ENCODE results near the gene MIB1.

MIB1 gene

DNA sequence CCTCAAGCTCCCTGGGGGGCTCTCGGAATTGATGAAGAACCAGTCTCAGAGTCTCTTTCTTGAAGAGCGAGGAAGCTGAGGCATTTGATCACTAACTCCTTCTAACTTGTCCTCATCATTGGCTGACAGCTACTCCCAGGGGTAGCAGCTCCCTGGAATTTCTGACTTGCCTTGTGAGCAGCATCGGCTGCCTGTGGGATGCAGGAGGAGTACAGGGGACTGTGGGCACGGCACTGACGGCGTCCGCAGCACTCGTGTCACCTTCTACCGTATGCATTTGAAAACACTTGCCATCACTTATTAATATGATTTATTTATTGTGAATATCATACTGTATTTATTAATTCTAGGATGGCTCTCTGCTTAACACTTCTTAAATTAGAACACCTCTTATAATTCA is 175.0 kb downstream of the MIB1 start:
- DNase-seq (ENCODE audit: low read depth): no peak
- TF ChIP-seq, protein P1, sequence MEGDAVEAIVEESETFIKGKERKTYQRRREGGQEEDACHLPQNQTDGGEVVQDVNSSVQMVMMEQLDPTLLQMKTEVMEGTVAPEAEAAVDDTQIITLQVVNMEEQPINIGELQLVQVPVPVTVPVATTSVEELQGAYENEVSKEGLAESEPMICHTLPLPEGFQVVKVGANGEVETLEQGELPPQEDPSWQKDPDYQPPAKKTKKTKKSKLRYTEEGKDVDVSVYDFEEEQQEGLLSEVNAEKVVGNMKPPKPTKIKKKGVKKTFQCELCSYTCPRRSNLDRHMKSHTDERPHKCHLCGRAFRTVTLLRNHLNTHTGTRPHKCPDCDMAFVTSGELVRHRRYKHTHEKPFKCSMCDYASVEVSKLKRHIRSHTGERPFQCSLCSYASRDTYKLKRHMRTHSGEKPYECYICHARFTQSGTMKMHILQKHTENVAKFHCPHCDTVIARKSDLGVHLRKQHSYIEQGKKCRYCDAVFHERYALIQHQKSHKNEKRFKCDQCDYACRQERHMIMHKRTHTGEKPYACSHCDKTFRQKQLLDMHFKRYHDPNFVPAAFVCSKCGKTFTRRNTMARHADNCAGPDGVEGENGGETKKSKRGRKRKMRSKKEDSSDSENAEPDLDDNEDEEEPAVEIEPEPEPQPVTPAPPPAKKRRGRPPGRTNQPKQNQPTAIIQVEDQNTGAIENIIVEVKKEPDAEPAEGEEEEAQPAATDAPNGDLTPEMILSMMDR (IDR thresholded peaks at IDR 0.05; ENCODE audit: insufficient read depth, low read depth, low read length, missing control alignments): no peak
- H3K4me3 ChIP-seq (ENCODE audit: low read length): no peak overlapping the region

DNA sequence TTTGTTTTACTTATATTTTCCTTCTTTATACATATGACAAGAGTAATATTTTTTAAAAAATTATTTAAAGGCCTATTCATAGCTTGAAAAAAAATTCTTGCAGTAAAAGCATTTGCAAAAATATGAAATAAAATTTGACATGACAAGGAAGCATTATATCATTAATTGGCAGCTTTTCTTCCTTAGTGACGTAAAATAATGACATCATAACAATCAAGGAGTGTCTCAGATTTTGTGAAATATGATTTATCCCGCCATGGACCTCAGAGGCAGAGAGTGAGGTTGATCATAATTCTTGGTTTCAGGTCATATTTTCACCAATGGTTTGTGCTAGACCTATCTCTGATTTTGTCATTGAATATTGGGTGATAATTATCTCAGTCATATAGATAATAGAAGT is 176.0 kb downstream of the MIB1 start:
- no peak overlapping the region for H3K4me3 ChIP-seq (ENCODE audit: low read length)
- TF ChIP-seq, protein P1 (IDR thresholded peaks at IDR 0.05; ENCODE audit: insufficient read depth, low read depth, low read length, missing control alignments): no peak
- DNase-seq (ENCODE audit: low read depth): no peak

DNA sequence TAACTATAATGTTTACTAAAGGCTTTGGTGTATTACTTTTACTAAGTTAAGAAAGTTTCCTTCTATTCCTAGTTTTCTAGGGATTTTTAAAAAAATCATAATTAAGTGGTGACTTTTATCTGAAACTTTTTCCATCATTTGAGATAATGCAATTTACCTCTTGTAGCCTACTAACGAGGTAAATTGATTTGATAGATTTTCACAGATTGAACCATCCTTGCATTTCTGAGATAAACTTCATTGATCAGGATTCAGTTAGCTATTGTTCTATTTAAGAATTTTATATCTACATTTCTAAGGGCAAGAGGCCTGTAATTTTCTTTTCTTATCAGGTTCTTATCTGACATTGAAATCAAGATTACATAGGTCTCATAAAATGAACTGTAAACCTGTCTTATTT is 178.1 kb downstream of the MIB1 start:
- DNase-seq (ENCODE audit: low read depth): no peak
- no peak overlapping the region for H3K4me3 ChIP-seq (ENCODE audit: low read length)
- TF ChIP-seq, protein P1 (IDR thresholded peaks at IDR 0.05; ENCODE audit: insufficient read depth, low read depth, low read length, missing control alignments): no peak
